Measurements from ENCODE around the gene CRNKL1.

The CRNKL1 gene

DNA sequence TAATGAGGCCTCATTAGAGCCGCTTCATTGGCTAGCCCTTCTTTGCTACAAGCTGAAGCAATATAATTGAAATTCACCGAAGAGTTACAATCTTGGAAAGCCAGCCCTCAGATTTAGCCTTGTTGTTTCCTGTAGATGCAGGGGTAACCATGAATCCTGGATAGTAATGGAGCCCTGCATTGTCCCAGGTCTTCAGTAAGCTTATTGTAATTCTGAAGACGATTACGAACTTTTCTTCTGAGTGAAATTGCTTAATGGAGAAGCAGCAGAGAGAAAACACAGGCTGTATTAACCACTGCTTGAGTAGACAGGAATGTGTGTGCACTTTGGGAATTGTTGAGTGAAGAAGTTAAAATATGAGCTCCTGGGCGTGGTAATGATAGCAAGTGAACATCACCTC lies 61.4 kb downstream of the CRNKL1 start:
- no peak overlapping the region for H3K9ac ChIP-seq (ENCODE audit: low read length)
- H3K27me3 ChIP-seq (ENCODE audit: insufficient read depth, low read length): no peaks in the 10 kb centered on the region
- no peak overlapping the region for H2AFZ ChIP-seq (ENCODE audit: low read length)
- no peak overlapping the region for H3K27ac ChIP-seq (ENCODE audit: low read depth, low read length, poor library complexity, severe bottlenecking)
- H3F3A ChIP-seq (ENCODE audit: insufficient read depth, low read length): no peaks in the 10 kb centered on the region
- TF ChIP-seq, protein P1, sequence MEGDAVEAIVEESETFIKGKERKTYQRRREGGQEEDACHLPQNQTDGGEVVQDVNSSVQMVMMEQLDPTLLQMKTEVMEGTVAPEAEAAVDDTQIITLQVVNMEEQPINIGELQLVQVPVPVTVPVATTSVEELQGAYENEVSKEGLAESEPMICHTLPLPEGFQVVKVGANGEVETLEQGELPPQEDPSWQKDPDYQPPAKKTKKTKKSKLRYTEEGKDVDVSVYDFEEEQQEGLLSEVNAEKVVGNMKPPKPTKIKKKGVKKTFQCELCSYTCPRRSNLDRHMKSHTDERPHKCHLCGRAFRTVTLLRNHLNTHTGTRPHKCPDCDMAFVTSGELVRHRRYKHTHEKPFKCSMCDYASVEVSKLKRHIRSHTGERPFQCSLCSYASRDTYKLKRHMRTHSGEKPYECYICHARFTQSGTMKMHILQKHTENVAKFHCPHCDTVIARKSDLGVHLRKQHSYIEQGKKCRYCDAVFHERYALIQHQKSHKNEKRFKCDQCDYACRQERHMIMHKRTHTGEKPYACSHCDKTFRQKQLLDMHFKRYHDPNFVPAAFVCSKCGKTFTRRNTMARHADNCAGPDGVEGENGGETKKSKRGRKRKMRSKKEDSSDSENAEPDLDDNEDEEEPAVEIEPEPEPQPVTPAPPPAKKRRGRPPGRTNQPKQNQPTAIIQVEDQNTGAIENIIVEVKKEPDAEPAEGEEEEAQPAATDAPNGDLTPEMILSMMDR (IDR thresholded peaks at IDR 0.05; ENCODE audit: low read length): no peak
- no peak for TF ChIP-seq EZH2 (IDR thresholded peaks at IDR 0.05; ENCODE audit: borderline replicate concordance, low read length)
- H3K4me2 ChIP-seq (ENCODE audit: low read length): no peak overlapping the region
- no peaks in the 10 kb centered on the region for H3K36me3 ChIP-seq (ENCODE audit: insufficient read depth, low read length)
- H3K79me2 ChIP-seq (ENCODE audit: insufficient read depth, low read length): no peaks in the 10 kb centered on the region
- H3K9me2 ChIP-seq (ENCODE audit: low read depth, low read length): no peaks in the 10 kb centered on the region
- no peak overlapping the region for H3K4me3 ChIP-seq (ENCODE audit: low read depth, low read length, poor library complexity, severe bottlenecking)
- no peaks in the 10 kb centered on the region for H3K9me3 ChIP-seq (ENCODE audit: low read length)
- H4K20me1 ChIP-seq (ENCODE audit: insufficient read depth, low read length): no peaks in the 10 kb centered on the region
- H3K4me1 ChIP-seq (ENCODE audit: insufficient read depth, low read length, severe bottlenecking): no peaks in the 10 kb centered on the region

DNA sequence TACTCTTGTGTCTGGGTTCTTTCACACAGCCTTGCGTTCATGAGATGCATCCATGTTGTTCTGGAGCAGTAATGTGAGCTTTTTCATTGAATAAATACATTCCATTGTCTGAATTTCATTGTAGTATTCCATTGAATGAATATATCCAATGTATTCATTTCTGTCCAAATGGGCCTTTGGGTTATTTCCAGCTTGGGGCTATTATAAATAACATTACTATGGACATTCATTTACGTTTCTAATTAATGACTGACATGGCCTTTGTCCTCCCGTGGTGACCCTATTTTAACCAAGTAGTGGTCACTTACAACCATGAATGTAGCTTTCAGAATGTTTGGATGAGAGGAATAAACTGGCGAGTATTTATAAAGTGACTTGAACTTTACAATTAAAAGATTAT lies 65.2 kb downstream of the CRNKL1 start:
- H3K4me1 ChIP-seq (ENCODE audit: insufficient read depth, low read length, severe bottlenecking): no peaks in the 10 kb centered on the region
- H3K79me2 ChIP-seq (ENCODE audit: insufficient read depth, low read length): no peaks in the 10 kb centered on the region
- no peak overlapping the region for H3K9ac ChIP-seq (ENCODE audit: low read length)
- H3K27me3 ChIP-seq (ENCODE audit: insufficient read depth, low read length): no peaks in the 10 kb centered on the region
- H3F3A ChIP-seq (ENCODE audit: insufficient read depth, low read length): no peaks in the 10 kb centered on the region
- no peak overlapping the region for H2AFZ ChIP-seq (ENCODE audit: low read length)
- H3K9me2 ChIP-seq (ENCODE audit: low read depth, low read length): no peaks in the 10 kb centered on the region
- H3K27ac ChIP-seq (ENCODE audit: low read depth, low read length, poor library complexity, severe bottlenecking): no peak overlapping the region
- TF ChIP-seq, protein P1 (IDR thresholded peaks at IDR 0.05; ENCODE audit: low read length): no peak
- no peak for TF ChIP-seq EZH2 (IDR thresholded peaks at IDR 0.05; ENCODE audit: borderline replicate concordance, low read length)
- no peaks in the 10 kb centered on the region for H3K36me3 ChIP-seq (ENCODE audit: insufficient read depth, low read length)
- no peak overlapping the region for H3K4me3 ChIP-seq (ENCODE audit: low read depth, low read length, poor library complexity, severe bottlenecking)
- no peak overlapping the region for H3K4me2 ChIP-seq (ENCODE audit: low read length)
- no peaks in the 10 kb centered on the region for H4K20me1 ChIP-seq (ENCODE audit: insufficient read depth, low read length)
- no peaks in the 10 kb centered on the region for H3K9me3 ChIP-seq (ENCODE audit: low read length)

DNA sequence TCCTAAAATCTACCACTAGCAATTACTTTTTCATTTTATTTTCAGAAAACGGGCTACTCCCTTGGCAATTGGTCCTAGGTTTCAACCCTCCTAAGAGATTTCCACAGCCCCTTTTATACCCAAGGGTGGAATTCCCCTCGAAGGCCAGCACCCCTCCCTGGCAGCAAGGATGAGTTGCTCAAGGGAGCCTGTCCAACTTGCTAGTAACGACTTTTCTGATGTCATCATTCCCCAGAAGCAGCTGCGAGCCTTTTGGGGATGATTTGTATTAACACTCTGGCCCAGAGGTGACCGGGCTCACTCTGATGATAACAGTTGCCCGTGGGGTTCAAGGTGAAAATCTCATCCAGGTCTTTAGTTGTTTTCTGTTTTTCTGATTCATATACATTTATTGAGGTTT lies 65.8 kb downstream of the CRNKL1 start:
- Histone ChIP-seq H3K27ac (ENCODE audit: low read depth, low read length, poor library complexity, severe bottlenecking) (no peak overlapping the region), H3K79me2 (ENCODE audit: insufficient read depth, low read length) (no peaks in the 10 kb centered on the region)
- TF ChIP-seq, protein P1 (IDR thresholded peaks at IDR 0.05; ENCODE audit: low read length): no peak
- TF ChIP-seq EZH2 (IDR thresholded peaks at IDR 0.05; ENCODE audit: borderline replicate concordance, low read length): no peak

More for the DNA sequence above, 65.8 kb downstream of the CRNKL1 start:
- H4K20me1 ChIP-seq (ENCODE audit: insufficient read depth, low read length): no peaks in the 10 kb centered on the region
- H3K36me3 ChIP-seq (ENCODE audit: insufficient read depth, low read length): no peaks in the 10 kb centered on the region
- H3K4me3 ChIP-seq (ENCODE audit: low read depth, low read length, poor library complexity, severe bottlenecking): no peak overlapping the region
- no peaks in the 10 kb centered on the region for H3K9me3 ChIP-seq (ENCODE audit: low read length)
- H3K4me2 ChIP-seq (ENCODE audit: low read length): no peak overlapping the region
- no peak overlapping the region for H3K9ac ChIP-seq (ENCODE audit: low read length)
- H2AFZ ChIP-seq (ENCODE audit: low read length): no peak overlapping the region
- H3K9me2 ChIP-seq (ENCODE audit: low read depth, low read length): no peaks in the 10 kb centered on the region
- no peaks in the 10 kb centered on the region for H3K4me1 ChIP-seq (ENCODE audit: insufficient read depth, low read length, severe bottlenecking)
- H3F3A ChIP-seq (ENCODE audit: insufficient read depth, low read length): no peaks in the 10 kb centered on the region
- no peaks in the 10 kb centered on the region for H3K27me3 ChIP-seq (ENCODE audit: insufficient read depth, low read length)

Measured in OCI-LY1 (cell line).